GM23338 (cell line): ENCODE results near the gene KIAA1549. TPM values are rescaled to one million over a fixed set of nuclear protein-coding genes. Genes with fewer than 3 reads are reported as not detected.

ENCODE experiments used
- ATAC-seq: fragments of 200-7000 bp; cut with Tn5 transposase; 3 replicates; pipeline ENCODE4 v1.9.1; 2020
- DNase-seq: peaks from one replicate; pipeline ENCODE4 v3.0.0-alpha.2; 2015; ENCODE audit warnings: low spot score
- H2AFZ ChIP-seq: fragments of 200-600 bp; sonication (generic); 2 replicates; pipeline ENCODE4 v1.8.0; 2016; ENCODE audit warnings: antibody characterized with exemption, mild to moderate bottlenecking, moderate library complexity
- H3F3A ChIP-seq: fragments of 200-600 bp; sonication (generic); replicated peaks from 2 replicates; pipeline ENCODE4 v1.8.0; 2017; ENCODE audit warnings: antibody characterized with exemption, mixed run types, low read depth
- H3K27ac ChIP-seq: fragments of 200-600 bp; sonication (generic); 2 replicates; pipeline ENCODE4 v1.6.1; 2016; ENCODE audit warnings: low read depth
- H3K27me3 ChIP-seq: fragments of 200-600 bp; sonication (generic); 2 replicates; pipeline ENCODE4 v1.8.0; 2016; ENCODE audit warnings: mild to moderate bottlenecking, mixed run types, moderate library complexity; ENCODE audit not compliant: insufficient read depth
- H3K36me3 ChIP-seq: fragments of 200-600 bp; sonication (generic); 2 replicates; pipeline ENCODE4 v1.8.0; 2016; ENCODE audit warnings: mild to moderate bottlenecking; ENCODE audit not compliant: insufficient read depth
- H3K4me1 ChIP-seq: fragments of 200-600 bp; sonication (generic); 2 replicates; pipeline ENCODE4 v1.8.0; 2016; ENCODE audit warnings: mild to moderate bottlenecking, moderate library complexity; ENCODE audit not compliant: insufficient read depth
- H3K4me2 ChIP-seq: fragments of 200-600 bp; sonication (generic); 2 replicates; pipeline ENCODE4 v1.7.1; 2017; ENCODE audit warnings: mixed run types
- H3K4me3 ChIP-seq: fragments of 200-600 bp; sonication (generic); 2 replicates; pipeline ENCODE4 v1.6.1; 2016; ENCODE audit warnings: mixed run types
- H3K79me2 ChIP-seq: fragments of 200-600 bp; sonication (generic); replicated peaks from 2 replicates; pipeline ENCODE4 v1.8.0; 2017; ENCODE audit warnings: mild to moderate bottlenecking; ENCODE audit not compliant: insufficient read depth
- H3K9me2 ChIP-seq: fragments of 200-600 bp; sonication (generic); 2 replicates; pipeline ENCODE4 v1.8.0; 2017; ENCODE audit not compliant: insufficient read depth
- H4K20me1 ChIP-seq: fragments of 200-600 bp; sonication (generic); replicated peaks from 2 replicates; pipeline ENCODE4 v1.8.0; 2017; ENCODE audit warnings: mild to moderate bottlenecking; ENCODE audit not compliant: insufficient read depth
- H3K27ac Mint-ChIP-seq: 2 replicates; pipeline ENCODE4 v1.8.0; 2020; ENCODE audit warnings: inconsistent platforms, mild to moderate bottlenecking, moderate library complexity, mixed read lengths
- H3K27me3 Mint-ChIP-seq: 3 replicates; pipeline ENCODE4 v1.8.0; 2022; ENCODE audit warnings: low read depth, mild to moderate bottlenecking, moderate library complexity, mixed read lengths, inconsistent platforms; ENCODE audit not compliant: insufficient read depth, poor library complexity
- H3K36me3 Mint-ChIP-seq: 3 replicates; pipeline ENCODE4 v1.8.0; 2021; ENCODE audit warnings: low read depth, mild to moderate bottlenecking, inconsistent platforms, moderate library complexity, mixed read lengths
- H3K4me1 Mint-ChIP-seq: 3 replicates; pipeline ENCODE4 v1.8.0; 2020; ENCODE audit warnings: mild to moderate bottlenecking, inconsistent platforms, mixed read lengths
- H3K4me3 Mint-ChIP-seq: 3 replicates; pipeline ENCODE4 v1.8.0; 2021; ENCODE audit warnings: moderate library complexity, mild to moderate bottlenecking, inconsistent platforms, mixed read lengths
- H3K9me3 Mint-ChIP-seq: 3 replicates; pipeline ENCODE4 v1.8.0; 2020; ENCODE audit warnings: moderate library complexity, mild to moderate bottlenecking, inconsistent platforms, mixed read lengths
- CREB1 ChIP-seq: fragments of 250-450 bp; sonication (Bioruptor Pico); IDR thresholded peaks from 2 replicates; pipeline ENCODE4 v1.5.0; 2020; ENCODE audit warnings: low read depth, mild to moderate bottlenecking, moderate library complexity
- ETS1 ChIP-seq: IDR thresholded peaks from 2 replicates; pipeline ENCODE4 v1.6.1; 2016; ENCODE audit warnings: antibody characterized with exemption
- EZH2 ChIP-seq: fragments of 200-600 bp; sonication (generic); IDR thresholded peaks from one replicate; pipeline ENCODE4 v1.8.0; 2017; ENCODE audit warnings: antibody characterized with exemption, mild to moderate bottlenecking, low read depth; ENCODE audit not compliant: unreplicated experiment
- EZH2phosphoT487 ChIP-seq: fragments of 200-600 bp; sonication (generic); IDR thresholded peaks from one replicate; pipeline ENCODE4 v1.8.1; 2018; ENCODE audit warnings: antibody characterized with exemption; ENCODE audit not compliant: unreplicated experiment
- JUNB ChIP-seq: IDR thresholded peaks from one replicate; pipeline ENCODE4 v1.6.1; 2016; ENCODE audit warnings: antibody characterized with exemption; ENCODE audit not compliant: unreplicated experiment
- NANOG ChIP-seq: IDR thresholded peaks from 2 replicates; pipeline ENCODE4 v1.6.1; 2016; ENCODE audit warnings: antibody characterized with exemption, borderline replicate concordance
- POLR2AphosphoS5 ChIP-seq: IDR thresholded peaks from 2 replicates; pipeline ENCODE4 v1.6.1; 2016; ENCODE audit warnings: antibody characterized with exemption, low read depth
- REST ChIP-seq: IDR thresholded peaks from one replicate; pipeline ENCODE4 v1.6.1; 2018; ENCODE audit warnings: antibody characterized with exemption; ENCODE audit not compliant: unreplicated experiment
- STAT1 ChIP-seq: IDR thresholded peaks from one replicate; pipeline ENCODE4 v1.6.1; 2016; ENCODE audit warnings: antibody characterized with exemption; ENCODE audit not compliant: unreplicated experiment
- ZNF114 ChIP-seq: fragments of 250-450 bp; sonication (Bioruptor Pico); IDR thresholded peaks from 2 replicates; pipeline ENCODE4 v1.5.0; 2020; ENCODE audit warnings: mild to moderate bottlenecking, moderate library complexity
- ZNF331 ChIP-seq: fragments of 250-450 bp; sonication (Bioruptor Pico); IDR thresholded peaks from 2 replicates; pipeline ENCODE4 v1.5.0; 2020; ENCODE audit warnings: low read depth, mild to moderate bottlenecking, moderate library complexity
- ZNF462 ChIP-seq: fragments of 250-450 bp; sonication (Bioruptor Pico); IDR thresholded peaks from 2 replicates; pipeline ENCODE4 v1.5.0; 2020; ENCODE audit warnings: mild to moderate bottlenecking, moderate library complexity
- polyA plus RNA-seq: library from polyadenylated mRNA; unstranded; fragments of >200 nt; fragmentation: Nextera tagmentation; extraction: Ambion mirVana; gene quantifications from 2 replicates; pipeline ENCODE4 v1.2.1, GENCODE V29; 2016
- total RNA-seq: library from RNA; depleted of rRNA; stranded (reverse); fragments of >200 nt; shearing (Covaris generic); gene quantifications from 2 replicates; pipeline ENCODE4 v1.2.3, GENCODE V29; 2014
- TF ChIP-seq, protein P1 (sequence below), 2 experiments: fragments of 200-600 bp in 1 of 2; sonication (generic) in 1 of 2; conservative IDR thresholded peaks; 2 replicates each; pipeline versions ENCODE4 v1.5.1 to v1.6.1; 2016 to 2017; ENCODE audit warnings: antibody characterized with exemption in 2 of 2, low read depth in 2 of 2, mild to moderate bottlenecking in 2 of 2, moderate library complexity in 1 of 2

Gene KIAA1549
- total and polyA plus RNA-seq, 2 experiments from 2014 or later = 3.6 to 13.5 TPM

DNA sequence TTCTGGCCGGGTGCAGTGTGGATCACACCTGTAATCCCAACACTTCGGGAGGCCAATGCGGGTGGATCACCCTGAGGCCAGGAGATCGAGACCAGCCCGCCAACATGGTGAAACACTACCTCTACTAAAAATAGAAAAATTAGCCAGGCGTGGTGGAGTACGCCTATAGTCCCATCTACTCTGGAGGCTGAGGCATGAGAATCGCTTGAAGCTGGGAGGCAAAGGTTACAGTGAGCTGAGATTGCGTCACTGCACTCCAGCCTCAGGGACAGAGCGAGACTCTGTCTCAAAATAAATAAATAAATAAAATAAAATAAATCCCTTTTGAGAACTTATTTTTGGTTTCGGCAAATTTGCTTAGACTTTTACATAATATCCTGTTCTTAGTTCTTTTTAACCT, 151.9 kb downstream of the KIAA1549 start:
- TF ChIP-seq ZNF114 = no peak
- no peak for TF ChIP-seq ZNF331 (CRISPR knock-in tag)
- no peak for TF ChIP-seq STAT1
- TF ChIP-seq, protein P1, sequence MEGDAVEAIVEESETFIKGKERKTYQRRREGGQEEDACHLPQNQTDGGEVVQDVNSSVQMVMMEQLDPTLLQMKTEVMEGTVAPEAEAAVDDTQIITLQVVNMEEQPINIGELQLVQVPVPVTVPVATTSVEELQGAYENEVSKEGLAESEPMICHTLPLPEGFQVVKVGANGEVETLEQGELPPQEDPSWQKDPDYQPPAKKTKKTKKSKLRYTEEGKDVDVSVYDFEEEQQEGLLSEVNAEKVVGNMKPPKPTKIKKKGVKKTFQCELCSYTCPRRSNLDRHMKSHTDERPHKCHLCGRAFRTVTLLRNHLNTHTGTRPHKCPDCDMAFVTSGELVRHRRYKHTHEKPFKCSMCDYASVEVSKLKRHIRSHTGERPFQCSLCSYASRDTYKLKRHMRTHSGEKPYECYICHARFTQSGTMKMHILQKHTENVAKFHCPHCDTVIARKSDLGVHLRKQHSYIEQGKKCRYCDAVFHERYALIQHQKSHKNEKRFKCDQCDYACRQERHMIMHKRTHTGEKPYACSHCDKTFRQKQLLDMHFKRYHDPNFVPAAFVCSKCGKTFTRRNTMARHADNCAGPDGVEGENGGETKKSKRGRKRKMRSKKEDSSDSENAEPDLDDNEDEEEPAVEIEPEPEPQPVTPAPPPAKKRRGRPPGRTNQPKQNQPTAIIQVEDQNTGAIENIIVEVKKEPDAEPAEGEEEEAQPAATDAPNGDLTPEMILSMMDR (conservative IDR thresholded peaks at IDR 0.05; ENCODE audit: low read depth in 2 of 2) = no peak
- no peak for TF ChIP-seq NANOG
- no peak for TF ChIP-seq ZNF462
- no peak for TF ChIP-seq EZH2phosphoT487
- no peak for TF ChIP-seq REST
- no peak for TF ChIP-seq EZH2
- no peak for TF ChIP-seq POLR2AphosphoS5
- TF ChIP-seq JUNB = no peak
- TF ChIP-seq CREB1 (CRISPR knock-in tag) = no peak
- no peak for TF ChIP-seq ETS1
- Histone ChIP-seq H2AFZ (no peak overlapping the region), H3F3A (no peaks in the 10 kb centered on the region), H3K27ac (no peak overlapping the region), H3K4me2 (no peak overlapping the region), H3K36me3 (no peaks in the 10 kb centered on the region), H3K4me3 (no peak overlapping the region), H3K4me1 (no peaks in the 10 kb centered on the region), H3K9me2 (no peaks in the 10 kb centered on the region), H3K27me3 (no peaks in the 10 kb centered on the region), H4K20me1 (no peaks in the 10 kb centered on the region; the same call in 1 of the 2 replicates), H3K79me2 (no peaks in the 10 kb centered on the region)
- Mint-ChIP-seq H3K4me1 (peaks cover 10% of the 10 kb centered on the region; the same call in 1 of the 3 replicates), H3K27me3 (no peaks in the 10 kb centered on the region), H3K4me3 (no peak overlapping the region), H3K9me3 (no peaks in the 10 kb centered on the region), H3K27ac (no peak overlapping the region), H3K36me3 (peaks cover 1% of the 10 kb centered on the region; the same call in 1 of the 3 replicates)
- ATAC-seq = no peak
- DNase-seq = no peak
